Left ventricle myocardium superior (tissue), 1 donor: ENCODE data around the gene SYNC. TPM values are rescaled to one million over a fixed set of nuclear protein-coding genes. Genes with fewer than 3 reads are reported as not detected.
"Not testable (repeated sequence)": the region's sequence is repeated elsewhere in the genome, so short reads cannot be mapped to it uniquely, and the experiment has no call there.

Experiments used
- ATAC-seq: fragments of 200-7000 bp; cut with Tn5 transposase; one replicate; pipeline ENCODE4 v1.9.1; 2020; ENCODE audit warnings: mild to moderate bottlenecking, moderate library complexity
- DNase-seq: peaks from one replicate; pipeline ENCODE4 v3.0.0-alpha.2; 2020
- intact Hi-C: fragments of 100-400 bp; cut with micrococcal nuclease; formaldehyde crosslinking; loops from one replicate; pipeline ENCODE4 v1.11.0; 2022
- total RNA-seq: library from RNA; stranded (reverse); fragmentation: NEBNext Ultra II Directional; extraction: Animal tissue kit (Norgen Biotek cat#: 25700); gene quantifications from one replicate; pipeline ENCODE4 v1.2.1, GENCODE V29; 2021
- donor health status: DM: no; HTN: yes; CAD: no; lungs with severe emphysema.

The SYNC gene
- total RNA-seq, 1 donor from 2014 or later = 12.2 TPM

DNA sequence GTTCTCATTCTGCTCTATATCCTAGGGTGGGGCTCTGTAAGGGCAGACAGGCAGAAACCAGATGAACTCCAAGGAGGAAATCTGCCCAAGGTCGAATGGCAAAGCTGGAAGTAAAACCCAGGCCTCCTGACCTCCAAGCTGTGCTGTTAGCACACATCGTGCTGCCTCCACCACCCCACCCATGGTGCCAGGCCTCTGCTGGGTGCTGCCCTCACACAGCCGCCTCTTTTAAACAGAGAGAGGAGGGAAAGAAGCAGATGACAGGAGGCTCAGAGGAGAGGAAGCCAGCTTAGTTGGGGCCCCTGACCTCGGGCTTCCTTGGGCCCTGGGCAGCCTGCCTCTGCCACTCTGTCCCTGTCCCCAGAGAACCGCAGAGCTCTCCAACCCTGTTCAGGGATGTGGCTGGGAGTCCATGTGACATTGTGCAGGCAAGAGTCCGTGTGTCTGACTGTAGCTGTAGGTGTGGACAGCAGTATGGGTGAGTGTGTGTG, 1.1 kb downstream of the SYNC start:
- ATAC-seq (peak; percentile 50), DNase-seq (peak; percentile 46)
- intact Hi-C loops = no loop called here

DNA sequence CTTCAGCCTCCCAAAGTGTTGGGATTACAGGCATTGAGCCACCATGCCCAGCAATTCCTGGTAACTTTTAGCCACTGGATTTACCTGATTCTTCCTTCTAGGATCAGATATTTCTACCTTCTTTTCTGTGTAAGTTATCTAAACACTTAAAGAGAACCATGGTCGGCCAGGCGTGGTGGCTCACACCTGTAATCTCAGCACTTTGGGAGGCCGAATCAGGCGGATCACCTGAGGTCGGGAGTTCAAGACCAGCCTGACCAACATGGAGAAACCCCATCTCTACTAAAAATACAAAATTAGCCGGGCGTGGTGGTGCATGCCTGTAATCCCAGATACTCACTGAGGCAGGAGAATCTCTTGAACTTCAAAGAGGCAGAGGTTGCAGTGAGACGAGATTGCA, 5.6 kb downstream of the SYNC start:
- intact Hi-C loops, DNase-seq, ATAC-seq: not testable (repeated sequence)

DNA sequence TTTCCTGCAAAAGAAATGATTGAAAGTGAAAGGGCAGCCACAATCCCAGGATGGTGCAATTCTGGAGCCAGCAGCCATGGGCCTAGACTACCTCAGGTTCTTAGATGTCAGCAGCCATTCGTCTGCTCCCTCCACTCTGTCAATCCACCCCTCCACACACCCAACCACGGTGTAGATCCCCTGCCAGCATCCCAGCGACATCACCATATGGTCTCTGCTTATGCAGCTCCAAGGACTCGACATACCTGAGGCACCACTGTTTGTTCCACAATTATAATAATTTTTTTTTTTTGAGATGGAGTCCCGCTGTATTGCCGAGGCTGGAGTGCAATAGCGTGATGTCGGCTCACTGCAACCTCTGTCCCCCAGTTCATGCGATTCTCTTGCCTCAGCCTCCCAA, 6.5 kb downstream of the SYNC start:
- no peak for DNase-seq
- no peak for ATAC-seq
- intact Hi-C loops = no loop called here

DNA sequence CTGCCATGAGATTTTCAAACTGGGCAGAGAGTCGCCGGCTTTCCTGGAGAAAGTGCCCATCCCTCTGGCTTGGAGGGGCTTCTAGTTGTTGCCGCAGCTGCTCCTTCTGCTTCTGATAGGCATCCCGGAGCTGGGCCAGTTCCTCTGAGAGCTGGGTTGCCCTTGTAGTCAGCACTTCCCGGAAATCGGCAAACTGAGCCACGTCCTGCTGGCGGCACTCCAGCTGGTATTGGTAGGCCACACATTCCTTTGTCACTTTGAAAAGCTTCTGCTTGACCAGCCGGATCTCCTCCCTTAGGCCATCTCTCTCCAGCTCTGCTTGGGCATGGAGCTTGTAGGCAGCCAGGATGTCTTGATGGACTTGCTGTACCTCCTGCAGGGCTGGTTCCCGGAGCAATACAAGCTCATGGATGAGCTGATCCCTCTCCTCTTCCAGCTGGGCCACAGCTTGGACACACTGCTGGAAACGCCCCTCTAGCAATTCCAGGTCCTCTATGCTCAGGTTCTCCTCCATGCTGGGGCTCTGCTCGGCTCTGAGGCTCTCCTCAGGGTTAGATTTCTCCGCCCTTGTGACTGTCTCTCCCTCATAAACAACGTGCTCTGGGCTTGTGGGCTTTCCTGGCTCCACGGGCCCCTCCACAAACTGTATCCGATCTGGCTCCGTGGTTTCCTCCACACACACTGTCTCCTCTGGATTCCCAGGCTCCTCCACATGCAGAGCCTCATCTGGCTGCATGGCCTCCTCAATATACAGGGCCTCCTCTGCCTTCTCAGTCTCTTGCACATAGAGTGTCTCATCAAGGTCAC, 7.3 kb downstream of the SYNC start:
- intact Hi-C loops = no loop called here
- ATAC-seq (peak; percentile 56), DNase-seq (peak; percentile 86)

GRCh38 chr1:32693455-32694174, 9.0 kb downstream of the SYNC start:
- DNase-seq (no peak), ATAC-seq (peak; percentile 15)
- intact Hi-C loops = no loop called here

GRCh38 chr1:32686387-32686786, 16.2 kb downstream of the SYNC start:
- intact Hi-C loops = no loop called here
- DNase-seq = no peak
- no peak for ATAC-seq

GRCh38 chr1:32685498-32685897, 17.1 kb downstream of the SYNC start:
- ATAC-seq (peak; percentile 37), DNase-seq (no peak)
- intact Hi-C loops = no loop called here

- peak; percentile 70 for ATAC-seq
- no peak for DNase-seq
- intact Hi-C loops = no loop called here
Measured at GRCh38 chr1:32684167-32684811, 18.3 kb downstream of the SYNC start.

GRCh38 chr1:32683397-32683796, 19.2 kb downstream of the SYNC start:
- ATAC-seq = no peak
- no peak for DNase-seq

DNA sequence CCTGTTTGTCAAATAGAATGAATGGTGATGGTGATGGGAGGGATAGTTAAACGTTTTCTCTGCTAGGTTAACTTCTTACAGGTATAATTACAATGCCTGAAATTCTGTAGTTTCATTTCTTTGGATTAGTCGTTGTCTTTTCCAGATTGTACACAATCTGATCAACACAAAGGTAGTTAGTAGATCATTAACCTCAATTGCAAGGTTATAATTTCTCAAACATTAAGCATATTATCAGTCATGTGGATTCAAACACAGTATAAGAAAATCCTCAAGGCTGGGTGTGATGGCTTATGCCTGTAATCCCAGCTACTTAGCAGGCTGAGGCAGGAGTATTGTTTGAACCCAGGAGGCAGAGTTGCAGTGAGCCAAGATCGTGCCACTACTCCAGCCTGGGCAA, 20.6 kb downstream of the SYNC start:
- DNase-seq (no peak), ATAC-seq (no peak)
- intact Hi-C loops = no loop called here

More at GRCh38 chr1:32683397-32683796, 19.2 kb downstream of the SYNC start:
- intact Hi-C loops = no loop called here

- ATAC-seq (peak; percentile 50), DNase-seq (no peak)
- intact Hi-C loops = no loop called here
Measured at GRCh38 chr1:32681509-32681908, 21.1 kb downstream of the SYNC start.

GRCh38 chr1:32680642-32681041, 21.9 kb downstream of the SYNC start:
- ATAC-seq (no peak), DNase-seq (no peak)
- intact Hi-C loops = no loop called here

DNA sequence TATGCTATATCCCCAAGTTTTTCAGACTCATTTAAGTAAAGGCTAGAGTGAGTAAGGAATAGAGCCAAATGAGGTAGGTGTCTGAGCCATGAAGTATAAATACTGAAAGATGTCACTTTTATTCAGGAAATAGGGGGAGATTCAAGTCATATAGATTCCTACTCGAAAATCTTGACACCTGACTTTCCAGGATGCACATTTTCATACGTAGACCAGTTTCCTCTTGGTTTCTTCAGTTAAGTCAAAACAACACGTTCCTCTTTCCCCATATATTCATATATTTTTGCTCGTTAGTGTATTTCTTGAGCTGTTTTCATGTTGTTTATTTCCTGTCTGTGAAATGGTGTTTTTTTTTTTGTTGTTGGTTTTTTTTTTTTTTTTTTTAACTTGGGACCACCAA, 22.6 kb downstream of the SYNC start:
- intact Hi-C loops, ATAC-seq, DNase-seq: not testable (repeated sequence)

GRCh38 chr1:32676945-32677344, 25.6 kb downstream of the SYNC start:
- DNase-seq (no peak), ATAC-seq (no peak)
- intact Hi-C loops = no loop called here

GRCh38 chr1:32668716-32669115, 33.9 kb downstream of the SYNC start:
- DNase-seq, ATAC-seq, intact Hi-C loops: not testable (repeated sequence)

GRCh38 chr1:32666901-32667566, 35.5 kb downstream of the SYNC start:
- no peak for DNase-seq
- ATAC-seq = no peak
- intact Hi-C loops = no loop called here

GRCh38 chr1:32665915-32666314, 36.7 kb downstream of the SYNC start:
- no peak for ATAC-seq
- intact Hi-C loops = no loop called here
- DNase-seq = no peak

- ATAC-seq = no peak
- no peak for DNase-seq
- intact Hi-C loops = no loop called here
Measured at GRCh38 chr1:32659581-32659980, 43.0 kb downstream of the SYNC start.

GRCh38 chr1:32652244-32652962, 50.2 kb downstream of the SYNC start:
- ATAC-seq (no peak), DNase-seq (no peak)
- intact Hi-C loops = no loop called here
